Midbrain (tissue), 1 donor: ENCODE results near the gene ATP6V0D1.
"Not testable (repeated sequence)": the region's sequence is repeated elsewhere in the genome, so short reads cannot be mapped to it uniquely, and the experiment has no call there.

Source experiments
- DNase-seq: peaks from one replicate; lab custom pipeline; 2025; lab: John Stamatoyannopoulos, UW

Gene ATP6V0D1

DNA sequence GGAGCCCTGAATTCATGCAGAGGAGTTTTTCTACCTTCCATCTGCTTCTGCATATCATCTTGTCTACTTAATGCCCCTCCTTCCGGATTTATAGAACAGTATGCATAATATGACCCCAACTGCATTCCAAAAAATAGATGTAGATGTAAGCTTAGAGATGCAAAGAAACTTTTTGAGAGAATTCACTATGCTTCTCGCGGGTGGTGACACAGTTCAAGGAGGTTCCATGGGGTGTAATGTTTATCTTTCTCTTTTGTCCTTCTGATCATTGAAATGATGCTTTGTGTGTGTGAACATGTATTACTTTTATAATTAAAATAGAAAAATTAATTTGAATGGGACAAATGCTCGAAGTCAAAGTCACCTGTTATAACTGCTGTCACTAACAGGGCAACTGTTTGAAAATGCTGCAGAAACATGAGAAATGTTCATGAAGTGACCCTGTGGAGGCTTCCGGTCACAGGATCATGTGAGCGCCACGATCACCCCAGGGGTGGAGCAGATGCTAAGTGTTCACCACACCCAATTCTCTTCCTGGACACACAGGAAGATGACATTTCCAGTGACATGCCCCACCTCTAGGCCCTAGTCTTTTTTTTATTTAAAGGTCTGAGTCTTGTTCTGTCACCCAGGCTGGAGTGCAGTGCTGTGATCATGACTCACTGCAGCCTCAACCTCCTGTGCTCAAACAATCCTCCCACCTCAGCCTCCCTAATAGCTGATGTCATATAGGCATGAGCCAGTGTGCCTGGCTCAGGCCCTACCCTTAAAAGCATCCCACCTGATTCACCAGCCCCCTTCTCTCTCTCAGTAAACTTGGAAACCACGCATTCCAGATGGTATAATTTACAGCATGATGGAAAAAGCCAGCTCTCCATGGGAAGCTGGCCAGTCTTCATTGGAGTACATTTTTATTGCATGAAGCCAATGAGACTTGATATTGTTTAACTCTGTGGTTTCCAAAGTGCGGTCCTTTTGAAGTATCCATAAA lies 23.4 kb upstream of the ATP6V0D1 start:
- DNase-seq: no peak

DNA sequence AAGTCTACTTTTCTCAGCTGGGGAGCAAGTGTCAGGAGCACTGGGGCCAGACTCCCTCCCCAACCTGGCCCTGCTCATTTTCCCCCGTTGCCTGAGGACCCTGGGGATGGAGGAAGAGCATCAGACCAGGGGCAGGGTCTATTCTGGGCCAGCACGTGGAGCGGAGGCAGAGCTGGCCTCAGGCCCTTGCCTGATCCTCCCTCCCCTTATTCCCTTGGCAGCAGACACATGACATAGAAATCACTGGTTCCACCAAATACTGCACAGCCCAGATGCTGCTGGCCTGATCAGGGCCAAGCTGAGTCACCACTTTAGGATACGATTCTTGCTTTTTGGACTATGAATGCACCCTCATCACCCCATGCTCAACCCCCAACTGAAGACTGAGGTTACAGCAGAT lies 18.1 kb upstream of the ATP6V0D1 start:
- no peak for DNase-seq

DNA sequence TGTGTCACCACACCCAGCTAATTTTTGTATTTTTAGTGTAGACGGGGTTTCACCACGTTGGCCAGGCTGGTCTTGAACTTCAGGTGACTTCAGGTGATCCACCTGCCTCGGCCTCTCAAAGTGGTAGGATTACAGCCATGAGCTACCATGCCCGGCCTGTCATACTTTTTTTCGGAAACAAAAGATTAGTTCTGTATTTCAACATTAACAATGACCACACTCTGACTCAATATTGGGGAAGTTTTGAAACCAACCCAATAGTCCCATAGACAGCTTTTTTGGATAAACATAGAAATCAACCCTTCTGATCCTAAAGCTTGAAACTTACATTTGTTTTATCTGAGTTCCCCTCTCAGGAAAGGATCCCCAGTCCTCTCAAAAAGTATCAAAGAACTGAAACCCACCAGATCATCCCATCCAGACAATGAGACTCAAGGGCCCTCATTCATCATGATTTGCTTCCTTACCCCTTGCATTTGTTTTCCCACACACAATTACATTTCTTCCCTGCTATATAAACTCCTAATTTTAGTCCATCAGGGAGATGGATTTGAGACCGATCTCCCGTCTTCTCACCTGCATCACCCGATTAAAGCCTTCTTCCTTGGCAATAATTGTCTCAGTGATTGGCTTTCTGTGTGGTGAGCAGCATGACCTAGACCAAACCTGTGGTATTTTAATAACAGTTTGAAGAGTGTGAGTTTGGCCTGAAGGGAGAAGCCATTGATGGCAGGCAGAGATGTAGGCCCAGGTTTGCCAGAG lies 9.6 kb upstream of the ATP6V0D1 start:
- DNase-seq: no peak

DNA sequence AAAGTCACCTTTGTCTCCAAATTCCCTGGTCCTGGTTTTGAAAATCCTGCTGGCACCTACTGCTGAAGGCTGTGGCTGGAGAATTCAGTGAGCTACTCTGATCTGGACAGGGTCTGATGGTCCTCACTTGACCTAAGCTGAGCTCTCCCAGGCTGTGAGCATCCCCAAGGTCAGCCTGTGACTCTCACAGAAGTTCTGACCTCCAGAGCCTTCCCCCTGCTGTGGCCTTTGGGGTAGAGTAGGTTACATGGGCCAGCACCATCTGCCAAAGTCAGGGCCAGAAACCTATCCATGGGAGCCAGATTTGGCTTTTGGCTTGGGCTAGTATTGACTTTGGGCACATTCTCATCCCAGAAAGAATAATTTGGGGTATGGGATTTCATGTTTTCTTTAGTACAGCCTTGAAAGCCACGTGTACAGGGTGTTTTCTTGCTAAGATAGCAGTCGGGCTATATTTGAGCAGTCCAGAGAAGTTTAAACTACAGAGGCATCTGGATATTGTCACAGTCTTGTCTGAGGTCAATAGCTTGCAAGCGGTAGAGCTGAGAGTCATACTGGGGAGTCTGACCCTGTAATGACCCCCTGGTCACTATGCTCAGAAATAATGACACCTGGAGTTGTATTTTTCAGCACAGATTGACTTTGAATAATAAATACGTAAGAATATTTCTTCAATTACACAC lies 8.6 kb upstream of the ATP6V0D1 start:
- DNase-seq: no peak

DNA sequence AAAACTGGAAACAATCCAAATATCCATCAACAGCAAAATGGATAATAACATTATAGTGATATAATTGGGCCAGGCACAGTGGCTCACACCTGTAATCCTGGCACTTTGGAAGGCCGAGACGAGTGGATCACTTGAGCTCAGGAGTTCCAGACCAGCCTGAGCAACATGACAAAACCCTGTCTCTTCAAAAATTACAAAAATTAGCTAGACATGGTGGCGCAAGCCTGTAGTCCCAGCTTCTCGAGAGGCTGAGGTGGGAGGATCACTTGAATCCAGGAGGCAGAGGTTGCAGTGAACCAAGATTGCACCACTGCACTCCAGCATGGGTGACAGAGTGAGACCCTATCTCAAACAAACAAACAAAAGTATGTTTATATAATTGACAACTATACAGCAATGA lies 6.6 kb upstream of the ATP6V0D1 start:
- not testable (repeated sequence) for DNase-seq

DNA sequence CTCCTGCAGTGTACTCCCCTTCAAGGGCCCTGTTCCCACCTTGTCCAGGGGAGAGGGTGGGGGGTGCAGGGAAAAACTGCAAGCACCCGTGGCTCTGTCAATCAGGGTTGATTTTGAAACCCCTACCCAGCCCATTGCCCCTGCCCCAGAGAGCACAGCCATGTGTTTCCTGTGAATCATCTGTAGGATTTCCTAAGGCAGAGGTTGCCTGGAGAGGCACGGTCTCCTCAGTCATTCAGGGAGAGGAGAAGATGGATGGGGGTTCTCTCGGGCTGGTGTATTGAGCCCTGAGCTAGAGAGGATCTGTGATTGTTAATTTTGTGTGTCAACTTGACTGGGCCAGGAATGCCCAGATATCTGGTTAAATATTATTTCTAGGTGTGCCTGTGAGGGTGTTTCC lies 5.8 kb upstream of the ATP6V0D1 start:
- DNase-seq: no peak

DNA sequence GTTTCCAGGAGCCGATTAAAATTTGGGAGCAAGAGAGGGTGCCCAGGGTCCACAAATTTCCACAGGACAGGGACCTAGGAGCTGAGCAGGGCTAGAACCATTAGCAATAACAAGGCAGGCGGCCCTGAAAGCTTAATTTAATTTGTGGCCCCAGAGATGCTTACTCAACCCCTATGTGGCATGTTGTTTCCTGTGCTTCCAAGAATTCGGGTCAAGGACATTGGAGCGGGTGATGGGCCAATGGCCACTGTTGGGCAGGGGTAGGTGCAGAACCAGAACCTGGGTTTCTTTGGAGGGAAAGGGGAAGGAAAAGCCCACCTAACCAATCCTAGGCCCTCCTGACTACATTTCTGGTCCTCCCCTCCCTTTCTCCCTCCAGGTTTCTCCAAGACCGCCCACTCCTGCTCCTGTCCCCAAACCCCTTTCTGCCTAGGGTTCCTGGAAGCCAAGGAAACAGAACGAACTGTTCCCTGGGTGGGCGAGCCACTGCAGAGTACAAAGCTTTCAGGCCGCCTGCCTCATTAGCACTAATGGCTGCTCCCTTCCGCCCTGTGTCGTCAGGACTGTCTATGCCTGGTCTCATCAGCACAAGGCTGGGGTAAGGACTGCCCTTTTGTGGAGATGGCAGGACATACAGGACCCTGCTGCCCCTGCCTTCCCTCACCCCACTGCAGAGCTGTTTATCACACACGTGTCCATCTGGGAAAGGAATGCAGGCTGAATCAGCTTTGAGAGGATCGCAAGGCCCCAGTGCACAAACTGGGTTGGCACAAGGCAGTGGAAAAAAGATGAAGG lies 3.0 kb upstream of the ATP6V0D1 start:
- DNase-seq: no peak

DNA sequence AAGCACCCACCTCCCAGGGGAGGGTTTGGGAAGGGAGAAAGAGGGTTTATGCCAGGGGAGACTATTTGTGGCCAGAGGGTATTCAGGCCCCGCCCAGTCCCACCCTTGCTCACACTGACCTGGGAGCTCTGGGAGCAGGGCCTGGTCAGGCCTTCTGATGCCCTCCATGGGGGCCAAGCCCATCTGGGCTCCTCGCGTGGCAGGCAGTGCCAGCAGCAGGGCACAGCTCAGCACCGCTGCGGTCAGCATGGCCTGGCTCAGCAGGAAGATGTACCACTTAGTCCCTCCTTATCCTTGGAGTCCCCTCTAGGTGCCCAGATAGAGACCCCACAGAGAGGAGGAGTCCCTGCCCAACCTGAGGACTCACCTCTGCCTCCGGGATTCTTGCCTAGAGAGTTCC lies 2.2 kb upstream of the ATP6V0D1 start, which contains the start of gene AGRP:
AGRP (minus strand) TSS at position 398 of the 400 bp plus-strand sequence; CDS start at position 249, 149 bp downstream.
- no peak for DNase-seq

DNA sequence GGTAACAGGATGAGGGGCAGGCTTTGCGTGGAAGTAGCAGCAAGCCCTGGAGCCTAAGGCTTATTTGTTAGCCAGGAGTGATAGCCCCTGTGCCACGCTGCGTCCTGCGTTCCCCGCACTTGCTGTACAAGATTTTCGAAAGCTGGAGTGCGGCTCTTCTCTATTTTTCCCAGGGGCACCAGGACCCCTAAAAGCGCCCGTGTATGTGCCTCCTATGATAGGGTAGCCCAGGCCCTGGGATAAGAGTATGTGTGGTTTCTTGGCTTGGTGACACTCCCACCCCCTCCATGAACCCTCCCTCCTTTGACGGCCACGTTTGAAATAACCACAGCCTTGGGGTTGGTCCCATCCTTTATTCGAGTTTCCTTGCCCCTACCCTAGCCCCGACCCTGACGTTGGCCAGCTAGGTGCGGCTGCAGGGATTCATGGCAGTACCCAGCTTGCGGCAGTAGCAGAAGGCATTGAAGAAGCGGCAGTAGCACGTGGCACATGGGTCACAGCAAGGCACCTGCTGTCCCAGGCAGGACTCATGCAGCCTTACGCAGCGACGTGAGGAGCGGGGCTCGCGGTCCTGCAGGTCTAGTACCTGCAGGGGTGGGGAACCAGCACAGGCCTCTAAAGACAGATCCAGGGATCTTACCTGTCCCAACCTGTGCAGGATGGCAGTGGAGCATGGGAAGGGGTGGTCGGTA lies 1.4 kb upstream of the ATP6V0D1 start:
- no peak for DNase-seq

DNA sequence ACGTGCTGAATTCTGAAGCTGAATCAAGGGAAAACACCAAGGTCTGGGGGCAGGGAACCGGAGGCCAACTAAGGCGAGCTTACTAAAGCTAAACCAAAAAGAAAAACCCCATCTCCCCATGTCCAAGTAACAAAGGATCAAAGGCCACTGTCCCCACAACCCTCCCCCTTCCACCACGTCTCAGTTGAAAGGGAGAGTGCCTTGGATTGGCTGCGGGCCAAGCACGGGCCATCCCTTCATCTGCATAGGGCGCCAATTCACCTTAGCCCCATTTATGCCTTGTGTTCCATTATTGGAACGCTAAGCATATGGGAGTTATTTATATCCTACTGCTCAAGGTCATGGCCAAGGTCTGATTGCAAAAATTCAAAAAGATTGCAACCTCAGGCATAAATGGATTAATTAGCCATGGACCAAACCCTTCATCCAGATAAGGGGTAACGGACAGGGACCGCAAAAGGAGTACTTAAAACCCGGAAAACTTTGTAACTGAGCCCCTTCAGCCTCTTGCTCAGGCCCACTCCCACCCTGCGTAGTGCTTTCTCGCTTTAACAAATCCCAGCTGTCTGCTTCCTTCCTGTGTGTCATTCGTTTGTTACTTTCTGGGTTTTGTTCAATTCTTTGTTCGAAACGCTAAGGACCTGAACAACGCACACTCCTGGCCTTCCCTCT lies 740 bp upstream of the ATP6V0D1 start:
- DNase-seq: no peak

DNA sequence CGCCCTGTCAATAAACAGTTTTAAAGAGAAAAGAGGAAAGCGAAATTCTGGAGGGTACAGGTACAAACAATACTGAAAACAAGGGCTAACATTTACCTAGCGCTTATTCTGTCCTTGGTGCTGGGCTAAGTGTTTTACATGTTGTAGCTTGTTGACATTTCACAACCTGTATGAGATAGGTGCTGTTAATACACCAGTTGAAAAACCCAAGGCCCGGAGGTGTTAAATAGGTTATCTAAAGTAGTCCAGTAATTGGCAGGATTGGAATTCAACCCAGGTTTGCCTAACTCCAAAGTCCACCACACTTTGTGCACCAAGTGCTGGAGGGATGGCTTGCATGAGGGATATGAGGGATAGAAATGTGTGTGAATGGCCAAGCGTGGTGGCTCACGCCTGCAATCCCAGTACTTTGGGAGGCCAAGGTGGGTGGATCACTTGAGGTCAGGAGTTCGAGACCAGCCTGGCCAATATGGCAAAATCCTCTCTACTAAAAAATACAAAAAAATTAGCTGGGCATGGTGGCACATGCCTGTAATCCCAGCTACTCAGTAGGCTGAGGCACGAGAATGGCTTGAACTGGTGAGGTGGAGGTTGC lies 2.9 kb downstream of the ATP6V0D1 start:
- no peak for DNase-seq

DNA sequence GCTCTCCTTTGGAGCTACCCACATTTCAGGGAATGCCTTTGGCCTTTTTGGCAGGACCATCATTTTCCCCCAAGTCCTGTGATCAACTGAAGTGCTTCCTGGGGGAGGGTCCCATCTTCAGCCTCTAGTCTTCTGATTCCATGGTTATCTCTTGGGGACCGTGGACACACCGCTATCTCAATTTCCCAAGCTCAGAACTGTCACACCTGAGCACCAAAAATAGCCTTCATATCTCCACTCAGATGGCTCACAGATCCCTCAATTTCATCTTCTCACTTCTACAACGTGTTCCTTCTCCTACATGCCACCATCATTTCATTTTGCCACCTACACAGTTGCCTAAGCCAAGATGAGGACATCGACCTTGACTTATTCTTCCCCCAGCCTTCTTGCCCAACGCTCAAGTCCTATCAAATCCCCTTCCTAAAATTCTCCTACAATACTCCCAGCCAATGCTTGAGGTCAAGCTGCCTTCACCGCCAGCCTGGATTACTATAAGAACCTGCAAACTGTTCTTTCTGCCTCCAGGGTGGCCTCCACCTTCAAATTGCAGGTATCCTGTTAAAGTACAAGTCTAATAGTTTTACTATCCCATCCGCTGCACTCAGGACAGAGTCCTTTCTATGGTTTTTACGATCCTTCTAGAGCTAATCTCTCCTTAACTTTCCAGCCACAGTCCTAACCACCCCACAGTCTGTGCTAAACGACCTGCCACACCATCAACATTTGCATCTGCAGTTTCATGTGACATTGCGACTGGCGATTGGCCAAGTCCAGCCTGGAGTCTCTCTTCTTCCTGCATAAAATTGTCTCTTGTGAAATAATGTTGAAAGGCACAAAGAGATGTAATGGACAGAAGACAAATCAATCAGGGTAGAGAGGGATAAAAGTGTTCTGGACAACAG lies 6.2 kb downstream of the ATP6V0D1 start:
- no peak for DNase-seq

DNA sequence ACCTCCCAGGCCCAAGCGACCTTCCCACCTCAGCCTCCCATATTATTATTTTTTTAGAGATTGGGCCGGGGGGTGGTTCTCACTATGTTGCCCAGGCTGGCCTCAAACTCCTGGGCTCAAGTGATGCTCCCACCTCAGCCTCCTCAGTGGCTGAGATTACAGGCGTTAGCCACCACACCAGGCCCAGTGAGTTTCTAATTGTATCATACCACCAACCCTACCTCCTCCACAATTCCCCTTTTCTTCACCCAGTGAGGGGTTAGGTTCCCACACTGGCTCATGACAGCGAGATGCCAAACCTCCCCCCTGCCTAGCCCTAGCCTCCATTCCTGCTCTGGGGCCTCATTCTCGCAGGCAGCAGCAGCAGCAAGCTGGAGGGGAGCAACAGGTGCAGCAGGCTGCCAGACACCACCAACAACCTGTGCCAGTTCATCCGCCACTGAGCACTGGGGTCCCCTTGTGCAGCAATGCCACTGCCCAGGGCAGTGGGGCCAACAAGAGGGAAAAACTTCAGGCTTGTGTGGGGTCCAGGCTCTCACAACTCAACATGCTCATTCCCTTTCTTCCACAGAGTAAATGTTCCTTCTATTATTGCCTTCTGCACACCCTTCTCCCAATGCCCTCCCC lies 9.1 kb downstream of the ATP6V0D1 start:
- no peak for DNase-seq

DNA sequence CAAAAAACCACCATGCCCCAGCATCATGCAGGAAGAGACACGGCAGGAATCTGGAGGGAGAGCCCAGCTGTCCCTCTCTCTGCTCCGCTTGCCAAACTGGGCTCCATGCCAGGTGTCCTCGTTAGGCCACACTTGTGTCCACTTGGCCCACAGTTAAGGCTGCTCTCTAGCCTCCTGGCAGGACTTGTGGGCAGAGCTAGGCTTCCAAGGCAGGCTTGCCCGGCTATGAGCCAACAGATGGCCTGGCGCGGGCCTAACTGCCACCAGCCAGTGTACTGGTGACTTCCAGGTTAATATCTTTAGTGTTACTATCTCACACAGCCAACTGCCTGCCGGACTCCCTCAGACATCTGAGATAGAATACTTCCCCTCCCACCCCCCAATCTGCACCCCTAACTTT lies 10.6 kb downstream of the ATP6V0D1 start:
- peak; percentile 92 for DNase-seq

DNA sequence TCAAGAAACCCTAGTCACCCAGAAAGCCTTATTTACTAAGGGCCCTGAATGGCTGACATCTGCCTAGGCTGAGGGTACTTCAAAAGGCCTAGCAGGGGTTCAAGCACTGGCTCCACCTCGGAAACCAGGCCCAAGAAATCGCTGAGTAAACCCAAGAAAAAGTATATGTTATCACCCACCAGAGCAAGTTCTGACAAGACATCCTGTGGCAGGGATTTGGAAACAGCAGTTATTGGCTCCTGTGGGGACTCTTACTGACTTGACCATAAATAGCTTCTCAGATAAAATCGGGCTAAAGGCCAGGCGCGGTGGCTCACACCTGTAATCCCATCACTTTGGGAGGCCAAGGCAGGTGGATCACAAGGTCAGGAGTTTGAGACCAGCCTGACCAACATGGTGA lies 12.2 kb downstream of the ATP6V0D1 start:
- no peak for DNase-seq

DNA sequence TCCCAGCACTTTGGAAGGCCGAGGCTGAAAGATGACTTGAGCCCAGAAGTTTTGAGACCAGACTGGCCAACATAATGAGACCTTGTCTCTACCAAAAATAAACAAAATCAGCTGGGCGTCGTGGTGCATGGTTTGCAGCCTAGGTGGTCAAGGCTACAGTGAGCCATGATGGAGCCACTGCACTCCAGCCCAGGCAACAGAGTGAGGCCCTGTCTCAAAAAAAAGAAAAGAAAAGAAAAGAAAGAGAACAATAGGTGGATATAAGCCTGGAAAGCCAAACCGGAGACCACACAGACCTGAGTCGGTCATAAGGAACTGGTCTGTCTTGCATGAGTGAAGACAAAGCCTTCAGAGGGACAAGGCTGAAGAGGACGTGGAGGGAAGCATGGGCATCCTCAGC lies 14.4 kb downstream of the ATP6V0D1 start:
- no peak for DNase-seq

DNA sequence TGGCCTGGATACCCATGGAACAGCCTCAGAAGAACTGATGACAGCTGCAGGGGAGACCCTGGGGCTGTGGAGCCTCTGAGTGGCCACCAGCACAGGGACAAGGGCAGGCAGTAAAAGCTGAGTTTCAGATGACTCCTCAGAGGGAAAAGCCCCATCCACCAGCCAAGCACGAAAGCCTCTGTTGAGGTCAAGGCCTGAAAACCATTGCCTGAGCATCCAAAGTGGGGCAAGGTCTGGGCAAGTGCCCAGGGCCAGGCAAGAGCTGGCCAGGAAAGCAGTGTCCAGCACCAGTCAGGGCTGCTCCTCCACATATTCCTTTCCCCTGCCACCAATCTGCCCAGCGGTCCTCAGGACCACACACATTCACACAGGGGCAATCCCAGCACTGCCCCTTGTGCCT lies 16.4 kb downstream of the ATP6V0D1 start:
- peak; percentile 55 for DNase-seq

DNA sequence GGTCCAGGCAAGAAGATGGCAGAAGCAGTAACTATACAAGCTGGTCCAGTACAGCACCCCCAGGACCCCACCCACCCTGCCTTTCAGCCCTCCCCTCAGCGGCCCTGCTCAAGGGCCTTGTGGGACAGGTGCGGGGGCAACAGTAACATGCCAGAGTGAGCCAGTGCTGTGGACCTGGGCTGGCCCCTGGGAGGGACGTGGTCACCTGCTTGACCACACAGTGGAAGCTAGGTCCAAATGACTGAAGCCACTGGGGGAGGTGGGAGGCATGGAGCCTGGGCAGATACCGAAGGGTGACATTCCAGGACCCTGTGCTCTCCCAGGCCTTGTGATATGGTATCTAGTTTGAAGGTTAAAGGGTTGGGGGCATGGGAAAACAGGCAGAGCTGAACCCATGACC lies 17.3 kb downstream of the ATP6V0D1 start:
- no peak for DNase-seq
